AG04449 (cell line): ENCODE results near the gene TRPV4.

ENCODE experiments used
- CTCF ChIA-PET: fragments of 350-600 bp; formaldehyde crosslinking; extraction: SDS; loops from one replicate; lab custom pipeline; 2021; ENCODE audit warnings: antibody characterized with exemption; lab: Yijun Ruan, JAX
- POLR2A ChIA-PET: fragments of 400-600, 350-600 bp; formaldehyde crosslinking; extraction: SDS; loops from one replicate; lab custom pipeline; 2020; ENCODE audit warnings: antibody characterized with exemption, inconsistent platforms; lab: Yijun Ruan, JAX
- DNase-seq: peaks from one replicate; pipeline ENCODE4 v3.0.0-alpha.2; 2010; ENCODE audit warnings: low read depth, low spot score
- H3K4me3 ChIP-seq: 2 replicates; pipeline ENCODE4 v1.5.1; 2011; ENCODE audit warnings: low read depth, mild to moderate bottlenecking, control low read depth, low read length
- TF ChIP-seq, protein P1 (sequence below): IDR thresholded peaks from one replicate; pipeline ENCODE4 v1.5.1; 2011; ENCODE audit warnings: mild to moderate bottlenecking, moderate library complexity, low read length, control low read depth, inconsistent platforms; ENCODE audit not compliant: insufficient read depth; ENCODE audit errors: missing control alignments

Gene TRPV4

DNA sequence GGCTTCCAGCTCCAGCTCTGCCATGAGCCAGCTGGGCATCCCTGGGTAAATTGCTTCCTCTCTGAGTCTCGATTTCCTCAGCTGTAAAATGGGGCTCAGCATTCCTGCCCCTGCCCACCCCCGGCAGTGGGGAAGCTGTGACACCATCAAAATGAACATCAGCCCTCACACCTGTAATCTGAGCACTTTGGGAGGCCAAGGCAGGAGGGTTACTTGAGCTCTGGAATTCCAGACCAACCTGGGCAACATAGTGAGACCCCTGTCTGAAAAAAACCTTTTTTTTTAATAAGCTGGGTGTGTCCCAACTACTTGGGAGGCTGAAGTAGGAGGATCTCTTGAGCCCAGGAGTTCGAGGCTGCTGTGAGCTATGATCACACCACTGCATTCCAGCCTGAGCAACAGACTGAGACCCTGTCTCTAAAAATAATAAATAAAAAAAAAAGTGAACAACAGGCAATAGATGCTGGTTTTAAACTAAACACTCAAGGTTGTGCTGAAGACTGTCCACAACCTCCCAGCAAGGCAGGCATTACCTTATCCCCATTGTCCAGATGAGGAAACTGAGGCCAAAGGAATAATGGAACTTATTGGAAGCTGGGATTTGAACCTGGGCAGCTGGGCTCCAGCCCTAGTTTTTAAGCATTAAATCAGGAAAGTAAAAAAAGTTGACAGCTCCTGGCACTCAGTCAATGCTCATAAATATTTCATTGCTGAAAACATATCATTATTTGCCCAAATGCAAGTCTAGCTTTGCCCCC is 4.3 kb downstream of the TRPV4 start:
- no peak for DNase-seq
- CTCF ChIA-PET = interaction anchor here (0.8 to 12.7 kb wide), 6 partner anchors 8 to 54 kb away, joined by 3 to 190 read pairs (median 4); no protein-coding TSS in a partner anchor
- POLR2A ChIA-PET = no interaction called here
- H3K4me3 ChIP-seq = no peak overlapping the region
- TF ChIP-seq, protein P1, sequence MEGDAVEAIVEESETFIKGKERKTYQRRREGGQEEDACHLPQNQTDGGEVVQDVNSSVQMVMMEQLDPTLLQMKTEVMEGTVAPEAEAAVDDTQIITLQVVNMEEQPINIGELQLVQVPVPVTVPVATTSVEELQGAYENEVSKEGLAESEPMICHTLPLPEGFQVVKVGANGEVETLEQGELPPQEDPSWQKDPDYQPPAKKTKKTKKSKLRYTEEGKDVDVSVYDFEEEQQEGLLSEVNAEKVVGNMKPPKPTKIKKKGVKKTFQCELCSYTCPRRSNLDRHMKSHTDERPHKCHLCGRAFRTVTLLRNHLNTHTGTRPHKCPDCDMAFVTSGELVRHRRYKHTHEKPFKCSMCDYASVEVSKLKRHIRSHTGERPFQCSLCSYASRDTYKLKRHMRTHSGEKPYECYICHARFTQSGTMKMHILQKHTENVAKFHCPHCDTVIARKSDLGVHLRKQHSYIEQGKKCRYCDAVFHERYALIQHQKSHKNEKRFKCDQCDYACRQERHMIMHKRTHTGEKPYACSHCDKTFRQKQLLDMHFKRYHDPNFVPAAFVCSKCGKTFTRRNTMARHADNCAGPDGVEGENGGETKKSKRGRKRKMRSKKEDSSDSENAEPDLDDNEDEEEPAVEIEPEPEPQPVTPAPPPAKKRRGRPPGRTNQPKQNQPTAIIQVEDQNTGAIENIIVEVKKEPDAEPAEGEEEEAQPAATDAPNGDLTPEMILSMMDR = no peak

DNA sequence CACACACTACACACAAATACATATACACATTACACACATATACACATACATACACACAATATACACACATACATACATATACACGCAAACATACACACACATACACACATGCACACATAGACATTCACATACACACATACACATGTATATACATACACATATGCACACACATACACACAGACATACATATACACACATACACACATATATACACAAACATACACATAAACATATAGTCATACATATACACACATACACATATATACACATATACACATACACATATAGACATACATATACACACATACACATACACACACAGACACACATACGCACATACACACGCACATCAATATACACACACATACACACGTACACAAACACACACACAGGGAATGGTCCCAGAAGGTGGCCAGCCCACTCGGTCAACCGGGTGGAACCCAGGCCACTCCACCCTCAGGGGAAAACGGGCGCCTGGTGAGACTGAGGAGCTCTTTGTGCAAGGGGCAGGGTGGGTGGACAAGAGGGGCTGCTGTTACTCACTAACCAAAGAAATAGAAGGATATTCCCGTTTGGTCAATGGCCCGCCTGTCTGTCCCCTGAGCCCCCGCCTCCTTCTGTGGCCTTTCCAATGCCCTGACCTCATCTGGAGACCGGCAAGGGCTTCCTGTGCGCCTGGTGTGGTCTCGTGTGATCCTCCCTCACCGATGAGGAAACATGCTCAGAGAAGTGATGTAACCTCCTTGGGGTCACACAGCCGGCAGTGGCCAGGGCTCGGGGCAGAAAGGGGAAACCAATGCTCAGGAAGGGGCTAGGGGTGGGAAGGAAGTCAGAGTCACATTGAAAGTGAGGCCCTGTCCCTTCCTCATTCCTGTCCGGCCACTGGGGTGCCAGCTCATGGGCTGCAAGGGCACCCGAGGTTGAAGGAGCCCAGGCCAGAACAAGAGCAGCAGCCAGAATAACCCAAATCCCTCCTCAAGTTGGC is 5.3 kb downstream of the TRPV4 start:
- H3K4me3 ChIP-seq = no peak overlapping the region
- no peak for DNase-seq
- TF ChIP-seq, protein P1 = no peak
- CTCF ChIA-PET = interaction anchor here (1.0 to 12.7 kb wide), 3 partner anchors 20 to 23 kb away, joined by 4 to 190 read pairs (median 52); no protein-coding TSS in a partner anchor
- POLR2A ChIA-PET = no interaction called here

DNA sequence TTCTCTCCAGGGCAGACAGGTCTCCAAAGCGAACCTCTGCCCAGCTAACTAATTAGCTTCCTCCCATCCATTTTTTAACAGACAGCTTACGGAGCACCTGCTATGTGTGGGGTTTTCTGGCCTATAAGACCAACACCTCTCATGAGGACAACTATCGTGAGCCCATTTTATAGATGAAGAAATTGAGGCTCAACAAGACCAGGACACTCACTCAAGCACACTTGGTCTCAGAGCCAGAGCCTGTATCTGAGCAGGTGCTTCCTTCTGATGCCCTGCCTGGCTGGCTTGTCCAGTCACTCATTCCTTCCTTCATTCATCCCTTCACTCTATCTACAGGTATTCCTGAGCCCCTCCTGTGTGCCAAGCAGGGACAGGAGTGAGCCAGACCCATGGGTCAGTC is 6.1 kb downstream of the TRPV4 start:
- no peak for DNase-seq
- H3K4me3 ChIP-seq = no peak overlapping the region
- TF ChIP-seq, protein P1 = no peak
- CTCF ChIA-PET = interaction anchor here (1.4 to 12.7 kb wide), 2 partner anchors 21 kb away, joined by 6 to 190 read pairs; no protein-coding TSS in a partner anchor
- POLR2A ChIA-PET = no interaction called here

DNA sequence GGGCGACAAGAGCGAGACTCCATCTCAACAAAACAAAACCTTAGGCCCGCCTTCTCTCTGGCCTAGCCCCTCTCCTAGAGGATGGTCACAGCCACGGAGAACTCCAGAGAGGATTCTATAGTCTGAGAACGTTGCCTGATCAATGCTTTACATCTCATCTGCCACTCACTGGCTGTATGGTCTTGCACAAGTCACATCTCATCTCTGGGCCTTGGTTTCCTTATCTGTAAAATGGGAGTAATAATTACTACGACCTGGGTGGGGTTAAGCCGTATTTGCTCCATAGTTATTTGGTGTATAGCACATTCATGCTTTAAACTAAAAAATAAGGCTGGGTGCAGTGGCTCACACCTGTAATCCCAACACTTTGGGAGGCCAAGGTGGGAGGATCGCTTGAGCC is 8.5 kb downstream of the TRPV4 start:
- POLR2A ChIA-PET = no interaction called here
- TF ChIP-seq, protein P1 = no peak
- CTCF ChIA-PET = interaction anchor here (1.1 to 3.4 kb wide), 2 partner anchors 12 to 20 kb away, joined by 3 to 18 read pairs; no protein-coding TSS in a partner anchor
- no peak overlapping the region for H3K4me3 ChIP-seq
- DNase-seq = no peak

DNA sequence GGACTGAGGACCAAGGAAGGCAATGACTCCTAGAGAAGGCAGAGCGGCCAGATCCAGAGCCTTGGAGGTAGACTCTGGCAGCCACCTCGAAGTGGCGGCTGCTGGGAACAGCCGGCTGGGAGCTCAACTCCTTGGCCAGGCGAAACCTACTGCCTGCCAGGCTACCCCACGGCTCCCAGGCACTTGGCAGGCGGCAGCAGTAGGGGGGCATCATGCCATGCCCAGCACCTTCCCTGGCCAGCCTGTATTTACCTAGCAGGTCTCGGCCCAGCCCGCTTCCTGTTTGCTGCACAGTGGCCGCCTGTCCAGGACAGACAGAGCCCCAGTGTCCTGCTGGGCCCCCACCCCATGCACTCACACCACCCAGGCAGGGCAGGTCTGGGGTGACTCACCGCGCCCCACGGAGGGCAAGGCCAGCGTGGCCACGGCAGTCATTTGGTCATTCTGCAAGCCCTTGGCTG is 10.2 kb downstream of the TRPV4 start:
- no peak for DNase-seq
- POLR2A ChIA-PET = no interaction called here
- CTCF ChIA-PET = interaction anchor here (1.1 to 6.2 kb wide), 3 partner anchors 8 to 21 kb away, joined by 4 to 37 read pairs (median 18); no protein-coding TSS in a partner anchor
- no peak overlapping the region for H3K4me3 ChIP-seq
- TF ChIP-seq, protein P1 = no peak

DNA sequence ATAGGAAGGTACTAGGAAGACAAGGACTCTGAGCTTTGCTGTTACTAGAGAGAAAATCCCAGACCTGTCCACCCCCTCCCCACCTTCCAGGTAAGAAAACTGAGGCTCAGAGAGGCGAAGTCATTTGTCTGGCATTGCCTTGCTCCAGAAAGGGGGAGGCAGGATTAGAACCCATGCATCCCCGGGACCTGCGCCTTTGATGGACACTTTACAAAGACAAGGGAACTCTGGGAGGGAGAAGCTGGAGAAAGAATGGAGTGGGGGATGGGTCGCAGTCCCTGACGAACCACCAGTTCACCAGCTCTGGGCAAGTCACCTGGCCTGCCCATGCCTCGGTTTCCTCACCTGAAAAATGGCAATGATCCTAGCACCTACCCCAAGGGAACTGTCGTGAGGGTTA is 10.8 kb downstream of the TRPV4 start:
- no peak overlapping the region for H3K4me3 ChIP-seq
- ChIA-PET POLR2A (no interaction called here), CTCF (interaction anchor here (1.1 to 6.2 kb wide), 3 partner anchors 9 to 22 kb away, joined by 4 to 37 read pairs (median 18); no protein-coding TSS in a partner anchor)
- DNase-seq = no peak
- TF ChIP-seq, protein P1 = no peak
